DMS53 (cell line): ENCODE data around the gene HERC2.
A peak's percentile ranks its signal among the peaks of the same experiment; 100 is the strongest.
"Not testable (repeated sequence)": the region's sequence is repeated elsewhere in the genome, so short reads cannot be mapped to it uniquely, and the experiment has no call there.

Experiments used
- DNase-seq: peaks from one replicate; lab custom pipeline; 2025; lab: John Stamatoyannopoulos, UW

Gene HERC2

DNA sequence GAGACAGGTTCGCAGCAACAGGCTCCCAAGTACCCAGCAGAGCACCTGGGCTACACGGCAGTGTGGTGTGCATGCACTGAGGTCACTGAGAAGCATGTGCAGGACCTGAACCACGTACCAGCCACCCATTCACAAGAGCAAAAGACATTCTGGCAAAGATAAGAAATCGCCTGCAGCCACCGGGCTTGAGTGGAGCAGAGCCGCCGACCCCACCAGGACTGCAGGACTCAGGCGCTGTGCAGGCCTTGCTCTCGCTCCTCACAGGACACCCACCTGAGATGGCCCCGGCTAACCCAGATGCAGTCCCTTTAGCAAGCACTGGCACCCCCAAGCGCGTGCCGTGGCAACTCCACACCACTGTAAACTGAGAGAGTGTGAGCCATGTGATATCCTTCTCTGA, 190.6 kb downstream of the HERC2 start:
- no peak for DNase-seq

DNA sequence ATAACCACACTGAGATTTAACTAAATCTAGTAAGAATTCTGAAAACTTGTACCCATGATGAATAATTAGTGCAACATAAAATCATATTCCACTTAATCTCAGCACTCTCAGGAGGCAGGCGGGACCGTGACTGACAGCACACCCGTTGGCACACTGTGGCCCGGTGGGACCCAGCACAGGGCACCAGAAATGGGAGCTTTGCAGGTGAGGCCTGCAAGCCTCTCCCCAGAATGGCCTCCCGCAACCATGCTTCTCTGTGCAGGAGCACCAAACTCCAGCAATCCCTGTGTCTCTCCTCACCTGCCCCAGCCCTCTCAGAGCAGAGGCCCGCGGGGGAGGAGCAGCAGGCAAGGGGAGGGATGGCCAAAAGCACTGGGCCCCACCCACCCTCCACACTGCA, 191.3 kb downstream of the HERC2 start:
- DNase-seq: no peak

DNA sequence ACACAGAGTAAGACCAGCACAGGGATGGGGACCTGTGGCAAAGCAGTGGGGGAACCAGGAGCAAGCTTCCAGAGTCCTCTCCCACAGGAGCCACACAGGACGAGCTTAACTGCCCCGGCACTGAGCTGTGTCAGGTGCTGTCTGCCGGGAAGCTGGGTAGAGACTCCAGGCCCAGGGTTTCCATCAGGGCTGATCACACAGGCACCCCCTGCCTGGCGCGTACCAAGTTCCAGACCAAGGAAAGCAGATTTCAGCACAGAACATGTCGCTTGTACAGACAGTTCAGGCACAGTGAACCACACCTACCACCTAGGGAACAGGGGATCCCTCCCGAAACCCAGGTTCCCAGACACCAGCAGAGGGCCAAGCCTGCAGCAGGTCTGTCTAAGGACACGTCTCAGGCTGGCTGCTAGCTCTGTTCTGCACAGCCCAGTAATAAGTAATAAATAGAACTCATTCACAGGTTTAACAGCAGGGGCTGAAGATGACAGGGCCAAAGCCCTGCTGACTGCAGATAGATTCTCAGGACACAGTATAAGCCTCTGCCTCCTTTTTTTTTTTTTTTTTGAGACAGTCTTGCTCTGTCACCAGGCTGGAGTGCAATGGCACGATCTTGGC, 192.6 kb downstream of the HERC2 start:
- no peak for DNase-seq

DNA sequence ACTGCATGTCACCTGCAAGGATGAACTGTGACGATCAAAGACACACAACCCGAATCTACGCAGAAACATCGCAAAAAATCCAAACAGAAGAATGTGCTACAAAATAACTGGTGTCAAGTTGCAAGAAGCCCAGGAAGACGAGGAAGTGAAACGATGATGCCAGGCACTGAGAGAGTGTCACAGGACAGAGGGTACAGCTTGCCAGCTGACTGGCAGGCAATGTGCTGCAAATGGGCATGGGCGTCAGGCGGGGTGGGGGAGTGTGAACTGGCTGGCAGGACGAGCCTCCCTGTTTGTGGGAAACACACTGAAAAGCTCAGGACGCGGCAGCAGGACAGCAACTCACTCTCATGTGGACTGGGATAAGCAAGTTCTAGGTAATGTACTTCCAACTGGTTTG, 193.9 kb downstream of the HERC2 start:
- no peak for DNase-seq

DNA sequence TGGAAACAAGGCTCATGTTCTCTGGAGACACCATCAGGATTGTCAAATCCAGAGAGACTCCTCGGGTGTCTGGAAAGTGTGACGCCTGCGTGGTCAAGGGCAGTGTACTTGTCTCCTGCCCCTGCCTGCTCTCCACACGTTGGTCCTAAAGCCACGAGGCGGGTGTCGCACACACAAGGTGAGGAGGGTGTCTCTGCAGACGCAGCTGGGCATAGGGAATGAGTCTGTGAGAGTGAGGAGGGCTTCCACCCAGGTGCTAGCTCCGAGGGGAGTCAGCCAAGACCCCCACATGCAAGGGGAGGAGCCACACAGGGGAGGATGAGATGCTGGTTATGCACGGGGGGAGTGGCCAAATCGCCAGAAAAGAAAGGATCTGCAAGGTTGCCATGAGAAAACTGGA, 194.9 kb downstream of the HERC2 start:
- no peak for DNase-seq

DNA sequence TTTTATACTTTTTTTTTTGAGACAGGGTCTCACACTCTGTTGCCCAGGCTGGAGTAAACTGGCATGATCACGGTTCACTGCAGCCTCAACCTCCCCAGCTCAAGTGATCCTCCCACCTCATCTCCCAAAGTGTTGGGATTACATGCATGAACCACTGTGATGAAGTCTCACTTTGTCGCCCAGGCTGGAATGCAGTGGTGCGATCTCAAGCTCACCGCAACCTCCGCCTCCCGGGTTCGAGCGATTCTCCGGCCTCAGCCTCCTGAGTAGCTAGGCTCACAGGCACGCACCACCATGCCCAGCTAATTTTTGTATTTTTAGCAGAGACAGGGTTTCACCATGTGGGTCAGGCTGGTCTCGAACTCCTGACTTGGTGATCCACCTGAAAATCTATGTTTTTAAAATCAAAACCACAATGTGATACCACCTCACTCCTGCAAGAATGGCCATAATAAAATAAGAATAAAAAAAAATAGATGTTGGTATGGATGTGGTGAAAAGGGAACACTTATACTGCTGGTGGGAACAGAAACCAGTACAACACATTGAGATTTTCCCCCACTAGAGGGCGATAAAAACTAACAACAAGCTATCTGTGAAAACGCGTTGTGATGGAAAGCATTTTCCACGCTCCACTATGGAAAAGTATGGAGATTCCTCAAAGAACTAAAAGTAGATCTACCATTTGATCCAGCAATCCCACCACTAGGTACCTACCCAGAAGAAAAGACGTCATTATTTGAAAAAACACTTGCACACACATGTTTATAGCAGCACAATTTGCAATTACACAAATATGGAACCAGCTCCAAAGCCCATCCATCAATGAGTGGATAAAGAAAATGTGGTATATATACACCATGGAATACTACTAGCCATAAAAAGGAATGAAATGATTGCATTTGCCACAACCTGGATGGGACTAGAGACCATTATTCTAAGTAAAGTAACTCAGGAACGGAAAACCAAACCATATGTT, 196.0 kb downstream of the HERC2 start:
- peak; percentile 66 for DNase-seq

DNA sequence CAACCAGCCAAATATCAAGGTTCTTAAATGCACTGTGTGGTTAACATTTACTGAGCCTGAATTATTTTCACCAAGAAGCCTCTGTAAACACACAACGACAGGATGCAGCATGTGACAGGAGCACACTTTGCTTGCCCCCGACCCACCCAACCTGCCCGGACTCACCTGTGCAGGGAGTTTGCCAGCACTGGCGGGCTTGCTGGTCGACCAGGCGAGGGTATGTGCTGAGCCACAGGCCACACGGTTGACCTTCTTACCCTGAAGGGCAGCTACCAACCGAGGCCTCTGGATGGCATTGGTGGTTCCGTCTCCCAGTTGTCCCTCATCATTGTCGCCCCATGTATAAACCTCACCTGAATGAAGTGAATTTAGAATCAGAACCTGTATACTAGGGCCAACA, 197.1 kb downstream of the HERC2 start:
- no peak for DNase-seq

DNA sequence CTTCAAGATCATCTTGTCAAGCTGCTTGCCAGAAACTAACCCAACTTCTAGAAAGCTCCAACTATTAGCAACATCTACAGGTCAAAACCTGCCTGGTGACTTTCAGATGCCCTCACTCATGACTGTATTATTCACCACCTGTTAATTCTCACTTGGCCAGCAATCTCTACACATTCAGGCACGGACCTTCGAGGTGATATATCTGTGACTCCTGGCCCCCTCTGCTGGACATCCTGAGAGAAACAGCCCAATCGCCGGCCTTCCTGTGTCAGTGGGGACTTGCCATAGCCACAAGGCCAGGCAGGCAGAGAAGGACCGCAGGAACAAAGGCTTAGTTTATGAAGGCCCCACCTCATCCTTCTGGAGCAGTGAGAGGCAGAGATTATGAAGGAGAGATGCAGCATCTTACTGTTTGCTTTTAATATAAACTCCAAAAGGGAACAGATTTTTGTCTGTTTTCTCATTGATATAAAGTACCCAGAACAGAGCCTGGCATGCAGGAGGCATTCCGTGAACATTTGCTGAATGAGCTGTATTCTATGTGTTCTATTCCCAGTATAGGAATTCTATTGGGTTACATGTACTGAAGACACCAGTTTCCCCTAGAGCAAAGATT, 198.5 kb downstream of the HERC2 start:
- DNase-seq: peak; percentile 87

DNA sequence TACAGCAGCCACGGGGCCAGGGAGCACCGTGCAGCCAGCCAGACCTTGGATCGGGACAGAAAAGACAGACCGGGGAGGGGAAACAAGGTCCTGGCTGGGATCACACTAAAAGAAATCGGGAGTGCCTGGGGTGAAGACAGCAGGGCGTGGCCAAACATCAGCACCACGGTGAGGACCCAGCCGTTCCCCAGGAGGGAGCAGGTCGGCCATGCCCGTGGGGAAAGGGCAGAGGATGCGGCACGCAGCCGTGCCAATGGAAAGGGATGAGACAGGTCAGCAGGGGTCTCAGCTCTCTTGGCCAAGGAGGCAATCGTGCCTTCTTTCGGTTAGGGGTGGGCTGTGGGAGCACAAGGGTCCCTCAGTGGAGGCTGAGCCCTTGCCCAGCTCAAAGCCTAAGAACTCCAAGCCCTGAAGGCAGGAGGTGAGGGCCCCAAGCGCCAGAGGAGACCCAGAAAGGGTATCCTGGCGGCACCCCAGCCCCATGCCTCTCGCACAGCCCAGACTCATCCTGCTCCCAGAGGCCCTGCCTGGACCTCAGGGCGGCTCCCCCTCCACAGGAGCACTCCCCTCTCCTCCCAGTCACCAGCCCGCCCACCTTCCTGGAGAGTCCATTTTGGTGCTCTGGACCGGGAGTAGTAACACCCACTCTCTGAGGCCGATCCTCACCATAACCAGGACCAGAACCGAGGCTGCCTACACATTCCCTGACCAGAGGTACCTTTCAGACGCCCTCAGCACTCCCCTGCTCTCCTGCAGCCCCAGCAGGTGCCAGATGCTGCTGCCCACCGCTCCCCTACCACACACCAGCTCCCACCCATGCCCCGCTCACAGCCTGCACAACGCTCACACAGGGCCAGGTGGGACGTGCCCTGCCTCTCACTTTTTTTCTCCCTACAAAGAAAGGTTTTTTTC, 199.7 kb downstream of the HERC2 start:
- DNase-seq: no peak

DNA sequence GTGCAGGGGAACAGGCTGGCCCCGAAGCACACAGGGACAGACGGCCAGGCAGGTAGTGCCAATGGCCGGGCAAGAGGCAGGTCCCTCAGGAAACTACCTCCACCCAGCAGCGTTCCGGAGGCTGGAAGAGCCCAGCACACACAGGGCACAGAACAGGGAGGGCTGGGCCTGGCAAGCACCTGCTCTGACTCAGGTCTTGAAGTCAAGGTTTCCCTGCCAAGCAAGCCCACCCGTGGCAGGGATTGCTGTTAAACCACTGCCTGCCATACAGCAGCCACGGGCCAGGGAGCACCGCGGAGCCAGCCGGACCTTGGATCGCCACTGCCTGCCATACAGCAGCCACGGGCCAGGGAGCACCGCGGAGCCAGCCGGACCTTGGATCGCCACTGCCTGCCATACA, 200.4 kb downstream of the HERC2 start:
- DNase-seq: not testable (repeated sequence)

DNA sequence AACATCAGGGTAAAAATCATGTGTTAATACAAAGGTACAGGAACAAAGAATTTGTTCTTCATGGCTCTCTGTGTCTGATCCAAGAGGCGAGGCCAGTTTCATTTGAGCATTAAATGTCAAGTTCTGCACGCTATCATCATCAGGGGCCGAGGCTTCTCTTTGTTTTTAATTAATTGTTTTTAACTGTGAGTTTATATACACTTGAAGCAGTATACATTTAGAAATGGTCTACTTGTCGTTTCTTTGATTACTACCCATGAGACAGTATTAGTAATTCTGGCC, 201.7 kb downstream of the HERC2 start:
- DNase-seq: no peak

DNA sequence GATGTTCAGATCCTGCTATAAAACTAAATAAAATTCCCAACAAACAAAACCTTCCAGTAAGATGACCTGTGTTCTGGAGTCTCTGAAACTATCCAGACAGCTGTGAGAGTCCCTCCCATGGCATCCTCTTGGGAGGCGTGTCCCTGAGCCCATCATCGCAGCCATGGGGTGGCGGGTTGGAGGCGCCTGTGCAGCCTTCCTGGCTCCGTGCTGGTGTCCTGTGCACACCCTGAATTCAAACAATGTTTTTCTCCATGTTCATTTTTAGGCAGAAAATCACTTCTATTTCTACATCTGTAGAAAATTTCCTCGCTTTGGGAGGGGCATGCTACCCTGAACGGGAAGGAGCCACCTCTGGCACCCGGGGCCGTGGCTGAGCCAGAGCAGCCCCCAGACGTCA, 203.4 kb downstream of the HERC2 start:
- DNase-seq: no peak

DNA sequence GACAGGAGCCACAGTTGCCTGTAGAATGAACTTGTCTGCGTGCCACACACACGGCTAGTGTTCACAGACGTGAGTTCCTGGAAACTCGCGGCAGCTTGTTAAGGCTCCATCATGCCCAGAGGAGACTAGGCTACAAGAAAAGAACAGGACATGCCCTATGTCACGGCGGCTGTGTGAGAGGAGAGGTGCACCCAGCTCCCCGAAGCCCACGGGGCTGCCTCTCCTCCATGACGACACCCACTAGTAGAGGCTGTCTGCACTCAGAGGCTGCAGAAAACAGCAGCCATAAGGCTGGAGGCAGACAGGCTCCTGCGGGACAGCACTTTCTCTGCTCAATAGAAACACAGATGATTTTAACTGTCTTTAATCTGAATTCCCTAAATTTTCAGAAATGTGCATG, 203.9 kb downstream of the HERC2 start:
- no peak for DNase-seq

DNA sequence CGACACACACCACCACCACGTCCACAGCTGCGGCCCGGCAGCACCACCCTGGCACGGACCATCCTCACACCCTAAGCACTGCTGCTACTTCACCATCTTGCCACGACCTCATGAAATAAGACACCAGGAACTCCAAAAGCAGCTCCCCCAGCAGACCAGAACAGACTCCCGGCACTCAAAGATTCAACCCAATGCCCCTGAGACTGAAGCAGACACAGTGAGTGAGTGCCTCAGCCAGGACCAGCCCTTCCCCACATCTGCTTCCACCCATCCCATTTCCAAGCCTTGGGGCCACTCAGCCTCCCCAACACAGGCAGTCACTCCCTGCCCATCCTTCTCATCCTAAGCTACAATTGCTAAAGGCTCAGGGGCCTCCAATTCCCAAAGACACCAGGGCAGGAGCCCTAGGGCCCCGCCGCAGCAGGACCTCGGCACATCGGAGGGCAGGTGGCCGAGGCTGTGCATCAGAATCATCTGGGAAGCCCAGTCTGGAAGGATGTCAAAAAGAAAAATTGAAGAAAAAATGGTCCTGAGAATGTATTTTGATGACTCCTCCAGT, 204.5 kb downstream of the HERC2 start:
- no peak for DNase-seq

DNA sequence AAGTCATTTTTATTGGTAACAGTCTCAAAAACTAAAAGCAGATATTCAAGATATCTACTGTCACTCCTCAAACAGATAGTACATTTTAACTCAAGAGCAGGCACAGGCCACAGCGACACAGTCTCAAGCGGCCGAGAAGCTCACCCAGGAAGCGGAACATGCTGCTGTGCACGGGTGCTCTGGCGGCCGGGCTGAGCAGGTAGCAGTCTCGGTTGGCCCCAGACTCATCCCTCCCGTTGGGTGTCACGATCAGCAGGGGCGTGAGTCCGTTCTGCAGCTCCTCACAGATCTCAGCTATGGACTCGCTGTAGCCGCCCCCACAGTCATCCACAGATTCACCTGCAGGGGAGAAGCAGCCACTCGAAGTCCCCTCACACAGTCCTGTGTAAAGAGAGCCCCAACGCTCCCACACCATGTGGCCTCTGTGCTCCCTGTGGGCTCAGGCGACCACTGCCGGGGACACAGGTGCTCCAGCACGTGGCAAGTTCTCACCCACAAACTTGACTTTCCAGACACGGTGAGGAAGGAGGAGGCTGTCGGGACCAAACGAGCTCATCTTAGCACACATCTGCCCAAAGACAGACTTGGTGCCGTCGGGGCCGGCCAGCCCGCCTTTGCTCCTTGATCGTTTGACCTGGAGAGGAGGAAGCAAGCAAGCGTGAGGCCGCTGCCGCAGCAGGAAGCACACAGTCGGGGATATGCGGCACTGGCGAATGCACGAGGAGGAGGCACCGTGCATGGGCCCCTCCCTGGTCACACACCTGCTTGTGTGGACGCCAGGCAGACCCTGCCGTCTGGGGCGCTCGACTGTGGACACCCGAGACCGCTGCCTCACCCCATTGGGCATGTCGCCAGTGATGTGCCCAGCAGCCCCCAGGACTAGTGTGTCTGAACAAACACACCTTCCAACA, 205.2 kb downstream of the HERC2 start:
- no peak for DNase-seq

DNA sequence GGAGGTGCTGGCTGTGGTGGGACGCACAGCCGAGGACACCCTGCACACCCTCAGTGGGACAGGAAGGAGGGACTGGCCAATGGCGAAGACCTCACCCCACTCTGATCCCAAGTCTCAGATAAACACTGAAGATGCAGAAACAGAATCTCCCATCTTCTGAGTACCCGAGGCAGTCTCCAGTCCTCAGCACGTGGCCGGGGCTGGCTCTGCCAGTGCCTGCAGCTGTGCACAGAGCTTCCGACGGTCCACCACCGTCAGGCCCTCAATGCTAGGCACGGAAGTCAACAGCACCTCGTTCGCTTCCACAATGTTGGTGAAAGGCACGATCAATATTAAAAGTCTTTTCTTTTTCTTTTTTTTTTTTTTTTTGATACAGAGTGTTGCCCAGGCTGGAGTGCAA, 206.1 kb downstream of the HERC2 start:
- DNase-seq: no peak

DNA sequence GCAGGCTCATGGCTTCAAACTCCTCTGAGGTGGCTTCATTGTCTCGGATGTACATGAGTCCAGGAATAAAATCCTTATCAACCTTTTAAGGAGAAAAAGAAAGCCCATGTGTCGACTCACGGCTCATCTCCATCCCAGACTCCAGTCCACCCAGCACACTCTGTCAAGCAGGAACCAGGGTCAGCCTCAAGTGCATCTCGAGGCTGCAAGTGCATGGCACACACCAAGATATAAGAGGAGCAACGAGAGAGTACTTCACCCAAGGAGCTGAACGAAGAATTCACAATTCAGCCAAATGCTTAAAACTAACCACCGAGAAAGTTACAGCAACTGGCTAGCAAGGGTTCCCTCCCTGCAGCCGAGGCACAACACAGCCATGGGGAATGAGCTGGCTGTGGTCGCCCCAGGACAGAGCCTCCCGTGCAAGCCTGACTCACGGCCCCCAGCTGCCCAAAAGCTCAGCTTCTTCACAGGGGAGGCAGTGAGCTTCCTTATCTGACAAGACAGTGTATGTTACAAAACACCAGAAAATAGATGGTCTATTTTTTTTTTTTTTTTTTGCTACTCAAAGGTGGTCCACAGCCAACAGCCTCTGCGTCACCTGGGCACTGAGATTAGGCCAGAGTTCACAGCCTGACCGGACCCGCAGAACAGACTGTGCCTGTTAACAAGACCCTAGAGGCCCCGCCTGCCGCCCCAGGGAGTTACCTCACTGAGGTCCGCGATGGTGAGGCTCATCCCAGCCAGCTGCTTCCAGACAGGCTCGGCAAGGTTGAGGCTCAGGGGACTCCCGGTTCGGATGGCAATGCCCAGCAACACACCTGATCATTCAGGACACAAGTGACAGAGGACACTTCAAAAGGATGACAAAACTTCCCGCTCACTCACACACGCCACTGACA, 207.0 kb downstream of the HERC2 start:
- no peak for DNase-seq

DNA sequence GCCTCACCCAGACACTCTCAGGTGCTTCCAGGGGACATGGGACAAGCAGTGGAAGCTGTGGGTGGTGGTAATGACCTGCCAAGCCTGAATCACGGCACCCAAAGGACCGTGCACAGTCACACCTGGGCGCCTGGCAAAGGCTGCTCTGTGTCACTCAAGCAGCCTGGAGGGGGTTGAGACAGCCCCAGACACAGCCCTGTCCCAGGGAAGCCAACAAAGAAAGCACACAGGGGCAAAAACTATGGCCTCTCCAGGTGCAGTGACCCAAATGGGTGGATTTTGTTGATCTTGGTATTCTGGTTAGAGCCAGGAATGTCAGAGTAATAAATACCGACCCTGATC, 207.9 kb downstream of the HERC2 start:
- no peak for DNase-seq

DNA sequence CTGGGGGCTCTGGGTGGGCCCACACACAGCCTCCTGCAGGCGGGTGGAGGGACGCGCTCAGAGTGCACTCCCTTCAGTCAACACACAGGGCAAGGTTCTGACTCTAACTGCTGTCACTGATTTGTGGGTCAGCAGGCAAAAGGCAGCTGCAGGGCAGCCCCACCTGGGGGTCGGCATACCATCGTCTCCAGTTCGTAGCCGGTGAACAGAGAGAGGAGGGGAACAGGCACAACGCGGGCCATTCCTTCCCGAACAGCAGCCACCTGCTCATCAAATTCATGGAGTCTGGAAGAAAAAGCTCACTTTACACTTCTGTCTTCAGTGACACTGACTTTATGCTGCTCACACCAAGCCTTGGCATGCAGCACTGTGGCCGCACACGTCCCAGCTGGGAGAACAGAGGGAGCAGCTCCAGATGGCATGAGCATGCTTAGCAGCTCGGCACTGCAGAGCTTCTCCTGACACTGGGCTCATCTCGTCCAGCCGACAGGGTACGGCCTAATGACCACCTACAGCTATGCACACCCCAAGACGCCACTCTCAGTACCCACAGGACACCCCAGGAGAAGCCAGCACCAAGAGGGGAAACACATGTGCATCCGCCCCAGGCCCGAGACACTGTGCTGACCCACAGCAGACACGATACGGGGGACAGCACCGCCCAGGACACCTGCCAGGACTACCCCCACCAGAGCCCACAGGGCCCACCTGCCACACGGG, 208.4 kb downstream of the HERC2 start:
- no peak for DNase-seq
